ENCODE data around the gene E2F4. TPM values are rescaled to one million over a fixed set of nuclear protein-coding genes. Genes with fewer than 3 reads are reported as not detected.

E2F4 gene
- total and polyA plus RNA-seq, 2 of the 13 experiments (the other 11 are each of a cell fraction or from before 2014, with no cell fraction given), result 84.8 to 91.2 TPM

- TF ChIP-seq, protein P1, sequence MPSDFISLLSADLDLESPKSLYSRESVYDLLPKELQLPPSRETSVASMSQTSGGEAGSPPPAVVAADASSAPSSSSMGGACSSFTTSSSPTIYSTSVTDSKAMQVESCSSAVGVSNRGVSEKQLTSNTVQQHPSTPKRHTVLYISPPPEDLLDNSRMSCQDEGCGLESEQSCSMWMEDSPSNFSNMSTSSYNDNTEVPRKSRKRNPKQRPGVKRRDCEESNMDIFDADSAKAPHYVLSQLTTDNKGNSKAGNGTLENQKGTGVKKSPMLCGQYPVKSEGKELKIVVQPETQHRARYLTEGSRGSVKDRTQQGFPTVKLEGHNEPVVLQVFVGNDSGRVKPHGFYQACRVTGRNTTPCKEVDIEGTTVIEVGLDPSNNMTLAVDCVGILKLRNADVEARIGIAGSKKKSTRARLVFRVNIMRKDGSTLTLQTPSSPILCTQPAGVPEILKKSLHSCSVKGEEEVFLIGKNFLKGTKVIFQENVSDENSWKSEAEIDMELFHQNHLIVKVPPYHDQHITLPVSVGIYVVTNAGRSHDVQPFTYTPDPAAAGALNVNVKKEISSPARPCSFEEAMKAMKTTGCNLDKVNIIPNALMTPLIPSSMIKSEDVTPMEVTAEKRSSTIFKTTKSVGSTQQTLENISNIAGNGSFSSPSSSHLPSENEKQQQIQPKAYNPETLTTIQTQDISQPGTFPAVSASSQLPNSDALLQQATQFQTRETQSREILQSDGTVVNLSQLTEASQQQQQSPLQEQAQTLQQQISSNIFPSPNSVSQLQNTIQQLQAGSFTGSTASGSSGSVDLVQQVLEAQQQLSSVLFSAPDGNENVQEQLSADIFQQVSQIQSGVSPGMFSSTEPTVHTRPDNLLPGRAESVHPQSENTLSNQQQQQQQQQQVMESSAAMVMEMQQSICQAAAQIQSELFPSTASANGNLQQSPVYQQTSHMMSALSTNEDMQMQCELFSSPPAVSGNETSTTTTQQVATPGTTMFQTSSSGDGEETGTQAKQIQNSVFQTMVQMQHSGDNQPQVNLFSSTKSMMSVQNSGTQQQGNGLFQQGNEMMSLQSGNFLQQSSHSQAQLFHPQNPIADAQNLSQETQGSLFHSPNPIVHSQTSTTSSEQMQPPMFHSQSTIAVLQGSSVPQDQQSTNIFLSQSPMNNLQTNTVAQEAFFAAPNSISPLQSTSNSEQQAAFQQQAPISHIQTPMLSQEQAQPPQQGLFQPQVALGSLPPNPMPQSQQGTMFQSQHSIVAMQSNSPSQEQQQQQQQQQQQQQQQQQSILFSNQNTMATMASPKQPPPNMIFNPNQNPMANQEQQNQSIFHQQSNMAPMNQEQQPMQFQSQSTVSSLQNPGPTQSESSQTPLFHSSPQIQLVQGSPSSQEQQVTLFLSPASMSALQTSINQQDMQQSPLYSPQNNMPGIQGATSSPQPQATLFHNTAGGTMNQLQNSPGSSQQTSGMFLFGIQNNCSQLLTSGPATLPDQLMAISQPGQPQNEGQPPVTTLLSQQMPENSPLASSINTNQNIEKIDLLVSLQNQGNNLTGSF (CRISPR knock-in tag; IDR thresholded peaks at IDR 0.05), result 0 out of 2 replicates have a peak, but pooled peaks have one; percentile 49
- TF ChIP-seq ZFP36L1 (CRISPR knock-in tag; IDR thresholded peaks at IDR 0.05) (no peak), ZNF784 (CRISPR knock-in tag; IDR thresholded peaks at IDR 0.05; ENCODE audit: borderline replicate concordance) (no peak), SETDB1 (CRISPR knock-in tag; IDR thresholded peaks at IDR 0.05; ENCODE audit: borderline replicate concordance) (no peak), JUNB (CRISPR knock-in tag; IDR thresholded peaks at IDR 0.05; ENCODE audit: borderline replicate concordance) (no peak), GTF2F1 (IDR thresholded peaks at IDR 0.05; ENCODE audit: low read length) (no peak), ZKSCAN8 (CRISPR knock-in tag; IDR thresholded peaks at IDR 0.05; ENCODE audit: borderline replicate concordance) (no peak), E2F1 (CRISPR knock-in tag; IDR thresholded peaks at IDR 0.05) (no peak), WIZ (CRISPR knock-in tag; IDR thresholded peaks at IDR 0.05) (no peak), ZSCAN31 (CRISPR knock-in tag; IDR thresholded peaks at IDR 0.05; ENCODE audit: low read depth) (no peak), ZNF629 (CRISPR knock-in tag; conservative IDR thresholded peaks at IDR 0.05) (no peak; the same call in 1 of the 2 replicates)
- TF ChIP-seq, protein P2, sequence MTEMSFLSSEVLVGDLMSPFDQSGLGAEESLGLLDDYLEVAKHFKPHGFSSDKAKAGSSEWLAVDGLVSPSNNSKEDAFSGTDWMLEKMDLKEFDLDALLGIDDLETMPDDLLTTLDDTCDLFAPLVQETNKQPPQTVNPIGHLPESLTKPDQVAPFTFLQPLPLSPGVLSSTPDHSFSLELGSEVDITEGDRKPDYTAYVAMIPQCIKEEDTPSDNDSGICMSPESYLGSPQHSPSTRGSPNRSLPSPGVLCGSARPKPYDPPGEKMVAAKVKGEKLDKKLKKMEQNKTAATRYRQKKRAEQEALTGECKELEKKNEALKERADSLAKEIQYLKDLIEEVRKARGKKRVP (CRISPR knock-in tag; IDR thresholded peaks at IDR 0.05), result no peak
- TF ChIP-seq, protein P3, sequence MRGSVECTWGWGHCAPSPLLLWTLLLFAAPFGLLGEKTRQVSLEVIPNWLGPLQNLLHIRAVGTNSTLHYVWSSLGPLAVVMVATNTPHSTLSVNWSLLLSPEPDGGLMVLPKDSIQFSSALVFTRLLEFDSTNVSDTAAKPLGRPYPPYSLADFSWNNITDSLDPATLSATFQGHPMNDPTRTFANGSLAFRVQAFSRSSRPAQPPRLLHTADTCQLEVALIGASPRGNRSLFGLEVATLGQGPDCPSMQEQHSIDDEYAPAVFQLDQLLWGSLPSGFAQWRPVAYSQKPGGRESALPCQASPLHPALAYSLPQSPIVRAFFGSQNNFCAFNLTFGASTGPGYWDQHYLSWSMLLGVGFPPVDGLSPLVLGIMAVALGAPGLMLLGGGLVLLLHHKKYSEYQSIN (CRISPR knock-in tag; IDR thresholded peaks at IDR 0.05; ENCODE audit: borderline replicate concordance), result no peak
Observed at GRCh38 chr16:67155295-67156142, 36.4 kb upstream of the E2F4 start (continued).
